Natural killer cell (primary cell): ENCODE results near the gene DAZAP1. TPM values are rescaled to one million over a fixed set of nuclear protein-coding genes. Genes with fewer than 3 reads are reported as not detected.

ENCODE experiments used
- ATAC-seq, 3 donors: fragments of 150-1000 bp in 2 of 3; fragments of 200-7000 bp in 1 of 3; cut with Tn5 transposase; 1 replicate in 1 of 3; 2 replicates in 2 of 3; pipeline ENCODE4 v1.10.0; 2021; ENCODE audit warnings: mild to moderate bottlenecking in 2 of 3, moderate library complexity in 2 of 3
- DNase-seq, 2 donors: peaks; one replicate each; pipeline versions ENCODE4 v3.0.0 to v3.0.0-alpha.2; 2013 to 2021; ENCODE audit warnings: mixed read lengths in 1 of 2
- H3K27ac ChIP-seq: one replicate; pipeline ENCODE4 v1.5.1; 2013; ENCODE audit warnings: mild to moderate bottlenecking, low read length
- H3K27me3 ChIP-seq: one replicate; pipeline ENCODE4 v1.6.1; 2013; ENCODE audit warnings: low read length; ENCODE audit not compliant: control insufficient read depth, insufficient read depth
- H3K36me3 ChIP-seq: one replicate; pipeline ENCODE4 v1.6.1; 2013; ENCODE audit warnings: low read length; ENCODE audit not compliant: control insufficient read depth, insufficient read depth
- H3K4me1 ChIP-seq: one replicate; pipeline ENCODE4 v1.6.1; 2013; ENCODE audit warnings: low read length; ENCODE audit not compliant: control insufficient read depth, insufficient read depth
- H3K4me3 ChIP-seq: one replicate; pipeline ENCODE4 v1.5.1; 2013; ENCODE audit warnings: low read length
- H3K9me3 ChIP-seq: one replicate; pipeline ENCODE4 v1.6.1; 2013; ENCODE audit warnings: low read length; ENCODE audit not compliant: control insufficient read depth, insufficient read depth
- H3K27ac Mint-ChIP-seq, 2 donors: one replicate each; pipeline ENCODE4 v1.8.0; 2022; ENCODE audit warnings: mild to moderate bottlenecking in 2 of 2, mixed read lengths in 2 of 2, moderate library complexity in 1 of 2
- H3K27me3 Mint-ChIP-seq, 2 donors: one replicate each; pipeline ENCODE4 v1.8.0; 2022; ENCODE audit warnings: low read depth in 2 of 2, mixed read lengths in 2 of 2
- H3K36me3 Mint-ChIP-seq: one replicate; pipeline ENCODE4 v1.8.0; 2022; ENCODE audit warnings: mixed read lengths
- H3K4me1 Mint-ChIP-seq, 2 donors: one replicate each; pipeline ENCODE4 v1.8.0; 2022; ENCODE audit warnings: mixed read lengths in 2 of 2
- H3K4me3 Mint-ChIP-seq: one replicate; pipeline ENCODE4 v1.8.0; 2022; ENCODE audit warnings: mild to moderate bottlenecking, moderate library complexity, mixed read lengths
- H3K9me3 Mint-ChIP-seq, 2 donors: one replicate each; pipeline ENCODE4 v1.8.0; 2022; ENCODE audit warnings: mixed read lengths in 2 of 2
- WGBS: methylation state at CpG from one replicate; pipeline ENCODE4 v1.1.7; 2013; ENCODE audit warnings: missing lambda C conversion rate; ENCODE audit not compliant: insufficient coverage; 5-methylcytosine and 5-hydroxymethylcytosine counted together
- intact Hi-C: fragments of 100-400 bp; cut with micrococcal nuclease; formaldehyde crosslinking; loops from one replicate; pipeline ENCODE4 v1.14.2; 2022
- total RNA-seq, 4 donors: library from RNA; stranded (reverse); fragments of 120-200 nt in 1 of 4; gene quantifications; one replicate each; pipeline versions ENCODE4 v1.2.3 to v1.2.4, GENCODE V29; 2013 to 2022
- TF ChIP-seq, protein P1 (sequence below): fragments of 200-600 bp; IDR thresholded peaks from one replicate; pipeline ENCODE4 v1.8.0; 2022; ENCODE audit warnings: antibody characterized with exemption

The DAZAP1 gene
- total RNA-seq, 3 donors from 2014 or later (not counting 1 experiment from before 2014, with no cell fraction given), result 166 to 207 (median 170) TPM

DNA sequence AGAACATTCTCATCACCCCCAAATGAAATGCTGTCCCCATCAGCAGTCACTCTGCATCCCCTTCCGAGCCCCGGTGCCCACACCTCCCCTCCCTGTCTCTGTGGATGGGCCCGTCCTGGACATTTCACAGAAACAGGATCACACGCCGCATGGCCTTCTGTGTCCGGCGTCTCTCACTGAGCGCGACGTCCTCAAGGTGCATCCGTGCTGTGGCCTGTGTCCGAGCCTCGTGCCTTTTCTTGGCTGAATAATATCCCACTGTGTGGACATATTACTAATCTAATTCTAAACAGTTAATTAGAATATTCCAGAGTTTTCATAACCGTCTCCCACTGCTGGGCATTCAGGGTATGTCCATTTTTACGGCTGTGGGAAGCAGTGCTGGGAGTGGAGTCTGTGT is 15.0 kb upstream of the DAZAP1 start:
- Histone ChIP-seq H3K4me3 (no peak overlapping the region), H3K27ac (no peak overlapping the region), H3K36me3 (peaks cover 40% of the 10 kb centered on the region), H3K4me1 (peaks cover 6% of the 10 kb centered on the region), H3K27me3 (no peaks in the 10 kb centered on the region), H3K9me3 (no peaks in the 10 kb centered on the region)
- intact Hi-C loops, result no loop called here
- Mint-ChIP-seq H3K4me3 (no peak overlapping the region), H3K27me3 (no peaks in the 10 kb centered on the region), H3K36me3 (no peaks in the 10 kb centered on the region), H3K9me3 (no peaks in the 10 kb centered on the region), H3K4me1 (peaks cover 0 to 1% of the 10 kb centered on the region in 2 donors), H3K27ac (no peak overlapping the region)
- ATAC-seq, result no peak
- whole genome bisulfite sequencing, result 96% methylated on average over 15 of the region's 15 CpGs
- TF ChIP-seq, protein P1, sequence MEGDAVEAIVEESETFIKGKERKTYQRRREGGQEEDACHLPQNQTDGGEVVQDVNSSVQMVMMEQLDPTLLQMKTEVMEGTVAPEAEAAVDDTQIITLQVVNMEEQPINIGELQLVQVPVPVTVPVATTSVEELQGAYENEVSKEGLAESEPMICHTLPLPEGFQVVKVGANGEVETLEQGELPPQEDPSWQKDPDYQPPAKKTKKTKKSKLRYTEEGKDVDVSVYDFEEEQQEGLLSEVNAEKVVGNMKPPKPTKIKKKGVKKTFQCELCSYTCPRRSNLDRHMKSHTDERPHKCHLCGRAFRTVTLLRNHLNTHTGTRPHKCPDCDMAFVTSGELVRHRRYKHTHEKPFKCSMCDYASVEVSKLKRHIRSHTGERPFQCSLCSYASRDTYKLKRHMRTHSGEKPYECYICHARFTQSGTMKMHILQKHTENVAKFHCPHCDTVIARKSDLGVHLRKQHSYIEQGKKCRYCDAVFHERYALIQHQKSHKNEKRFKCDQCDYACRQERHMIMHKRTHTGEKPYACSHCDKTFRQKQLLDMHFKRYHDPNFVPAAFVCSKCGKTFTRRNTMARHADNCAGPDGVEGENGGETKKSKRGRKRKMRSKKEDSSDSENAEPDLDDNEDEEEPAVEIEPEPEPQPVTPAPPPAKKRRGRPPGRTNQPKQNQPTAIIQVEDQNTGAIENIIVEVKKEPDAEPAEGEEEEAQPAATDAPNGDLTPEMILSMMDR, result no peak
- DNase-seq, result no peak

GRCh38 chr19:1392939-1393530 is 14.4 kb upstream of the DAZAP1 start:
- no peaks in the 10 kb centered on the region for H3K9me3 Mint-ChIP-seq
- TF ChIP-seq, protein P1, result no peak
- 95% methylated on average over 37 of the region's 37 CpGs for WGBS
- Histone ChIP-seq H3K4me3 (no peak overlapping the region), H3K36me3 (peaks cover 40% of the 10 kb centered on the region), H3K27me3 (no peaks in the 10 kb centered on the region), H3K4me1 (peaks cover 6% of the 10 kb centered on the region), H3K27ac (no peak overlapping the region), H3K9me3 (no peaks in the 10 kb centered on the region)
- no peaks in the 10 kb centered on the region for H3K27me3 Mint-ChIP-seq
- ATAC-seq, result no peak
- H3K27ac Mint-ChIP-seq, result no peak overlapping the region
- H3K4me3 Mint-ChIP-seq, result no peak overlapping the region
- H3K4me1 Mint-ChIP-seq, result no peaks in the 10 kb centered on the region
- no peak for DNase-seq
- no peaks in the 10 kb centered on the region for H3K36me3 Mint-ChIP-seq
- intact Hi-C loops, result no loop called here

DNA sequence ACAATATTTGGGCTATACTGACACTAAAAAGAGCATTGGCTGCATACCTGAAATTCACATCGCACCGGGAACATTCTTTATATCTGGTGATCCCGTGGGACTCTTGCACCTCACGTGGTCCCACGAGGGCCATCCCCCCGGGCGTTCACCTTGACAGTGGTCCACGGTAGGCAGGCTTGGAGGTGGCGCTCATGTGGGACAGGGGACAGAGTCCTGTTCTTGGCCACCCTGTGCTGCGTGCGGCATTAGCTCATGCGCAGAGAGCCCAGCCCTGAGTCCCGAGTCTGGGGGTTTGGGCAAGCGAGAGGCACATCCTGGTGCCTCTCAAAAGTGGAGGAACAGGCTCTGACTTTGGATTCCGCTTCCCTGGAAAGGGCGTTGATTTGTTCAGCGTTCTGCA is 13.5 kb upstream of the DAZAP1 start:
- no peak overlapping the region for H3K4me3 ChIP-seq
- no peaks in the 10 kb centered on the region for H3K27me3 ChIP-seq
- no peak for ATAC-seq
- Mint-ChIP-seq H3K36me3 (no peaks in the 10 kb centered on the region), H3K27me3 (no peaks in the 10 kb centered on the region), H3K9me3 (no peaks in the 10 kb centered on the region), H3K27ac (no peak overlapping the region), H3K4me3 (no peak overlapping the region), H3K4me1 (no peaks in the 10 kb centered on the region)
- no peak for DNase-seq
- peaks cover 6% of the 10 kb centered on the region for H3K4me1 ChIP-seq
- intact Hi-C loops, result no loop called here
- 96% methylated on average over 17 of the region's 17 CpGs for WGBS
- TF ChIP-seq, protein P1, result no peak
- peaks cover 36% of the 10 kb centered on the region for H3K36me3 ChIP-seq
- H3K27ac ChIP-seq, result no peak overlapping the region
- no peaks in the 10 kb centered on the region for H3K9me3 ChIP-seq
